Breast epithelium (tissue), 3 donors: ENCODE results near the gene TRPV3.

Experiments used
- POLR2A ChIP-seq: fragments of 450-650 bp; IDR thresholded peaks from one replicate; pipeline ENCODE4 v1.6.1; 2016; ENCODE audit warnings: antibody characterized with exemption, mild to moderate bottlenecking, moderate library complexity
- TF ChIP-seq, protein P1 (sequence below), 3 donors: fragments of 450-650 bp; IDR thresholded peaks; one replicate each; pipeline ENCODE4 v1.5.1; 2016 to 2017; ENCODE audit warnings: antibody characterized with exemption in 3 of 3, mild to moderate bottlenecking in 3 of 3, moderate library complexity in 3 of 3

DNA sequence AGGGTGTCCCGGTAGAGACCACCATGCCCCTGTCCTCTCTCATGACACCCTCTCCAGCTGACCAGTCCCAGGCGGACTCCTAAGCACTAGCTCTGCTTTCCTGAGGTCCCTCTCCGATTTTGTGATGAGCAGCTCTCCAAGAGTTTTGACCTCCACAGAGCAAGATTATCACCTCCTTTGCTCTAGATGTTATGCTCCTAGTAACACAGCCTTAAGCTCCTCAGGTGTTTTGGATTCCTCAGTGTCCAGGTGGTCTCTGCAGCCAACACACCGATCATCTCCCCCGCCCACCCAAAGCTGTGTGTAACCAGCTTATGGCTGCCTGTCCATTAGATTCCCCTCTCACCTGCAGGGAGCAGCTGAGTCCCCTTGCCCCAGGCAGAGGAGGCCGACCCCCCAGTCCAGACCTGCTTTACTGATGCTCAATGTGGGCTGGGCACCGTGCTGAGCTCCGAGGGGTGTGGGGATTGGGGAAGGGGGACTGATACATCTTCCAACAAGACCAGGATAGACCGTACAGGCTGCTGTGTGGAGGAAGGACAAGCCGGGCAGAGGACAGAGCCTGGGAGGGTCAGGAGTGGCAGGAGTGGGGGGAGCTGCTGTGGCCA lies 2.3 kb downstream of the TRPV3 start:
- TF ChIP-seq, protein P1, sequence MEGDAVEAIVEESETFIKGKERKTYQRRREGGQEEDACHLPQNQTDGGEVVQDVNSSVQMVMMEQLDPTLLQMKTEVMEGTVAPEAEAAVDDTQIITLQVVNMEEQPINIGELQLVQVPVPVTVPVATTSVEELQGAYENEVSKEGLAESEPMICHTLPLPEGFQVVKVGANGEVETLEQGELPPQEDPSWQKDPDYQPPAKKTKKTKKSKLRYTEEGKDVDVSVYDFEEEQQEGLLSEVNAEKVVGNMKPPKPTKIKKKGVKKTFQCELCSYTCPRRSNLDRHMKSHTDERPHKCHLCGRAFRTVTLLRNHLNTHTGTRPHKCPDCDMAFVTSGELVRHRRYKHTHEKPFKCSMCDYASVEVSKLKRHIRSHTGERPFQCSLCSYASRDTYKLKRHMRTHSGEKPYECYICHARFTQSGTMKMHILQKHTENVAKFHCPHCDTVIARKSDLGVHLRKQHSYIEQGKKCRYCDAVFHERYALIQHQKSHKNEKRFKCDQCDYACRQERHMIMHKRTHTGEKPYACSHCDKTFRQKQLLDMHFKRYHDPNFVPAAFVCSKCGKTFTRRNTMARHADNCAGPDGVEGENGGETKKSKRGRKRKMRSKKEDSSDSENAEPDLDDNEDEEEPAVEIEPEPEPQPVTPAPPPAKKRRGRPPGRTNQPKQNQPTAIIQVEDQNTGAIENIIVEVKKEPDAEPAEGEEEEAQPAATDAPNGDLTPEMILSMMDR (IDR thresholded peaks at IDR 0.05) = no peak
- TF ChIP-seq POLR2A = no peak
